GM18505 (cell line): Measurements from ENCODE around the gene CIC.
A peak's percentile ranks its signal among the peaks of the same experiment; 100 is the strongest.

Experiments
- ATAC-seq: cut with Tn5 transposase; IDR thresholded peaks from one replicate; pipeline ENCODE4 v1.9.1; 2021; ENCODE audit not compliant: unreplicated experiment
- POLR2A ChIP-seq: IDR thresholded peaks from 4 replicates; pipeline ENCODE4 v1.6.1; 2011; ENCODE audit warnings: borderline replicate concordance; ENCODE audit not compliant: insufficient read depth, insufficient read length; ENCODE audit errors: extremely low read depth

The CIC gene

GRCh38 chr19:42281827-42282762 lies 13.0 kb downstream of the CIC start:
- ATAC-seq, result no peak
- TF ChIP-seq POLR2A, result no peak

- no peak for ATAC-seq
- no peak for TF ChIP-seq POLR2A
Observed at GRCh38 chr19:42282819-42283187, 13.8 kb downstream of the CIC start.

- TF ChIP-seq POLR2A, result peak; percentile 62
- ATAC-seq, result peak; percentile 42
Observed at GRCh38 chr19:42283188-42284065, 14.4 kb downstream of the CIC start.

GRCh38 chr19:42284066-42284501 lies 15.0 kb downstream of the CIC start:
- ATAC-seq, result peak; percentile 45
- TF ChIP-seq POLR2A, result peak; percentile 14

- ATAC-seq, result no peak
- TF ChIP-seq POLR2A, result no peak
Observed at GRCh38 chr19:42284591-42285341, 15.7 kb downstream of the CIC start.

- peak; percentile 28 for TF ChIP-seq POLR2A
- ATAC-seq, result no peak
Observed at GRCh38 chr19:42285541-42285941, 16.5 kb downstream of the CIC start.

- ATAC-seq, result no peak
- no peak for TF ChIP-seq POLR2A
Observed at GRCh38 chr19:42285988-42286348, 16.9 kb downstream of the CIC start.

- TF ChIP-seq POLR2A, result no peak
- no peak for ATAC-seq
Observed at GRCh38 chr19:42286349-42287016, 17.4 kb downstream of the CIC start.

- no peak for TF ChIP-seq POLR2A
- no peak for ATAC-seq
Observed at GRCh38 chr19:42287017-42287826, 18.2 kb downstream of the CIC start.

GRCh38 chr19:42287827-42288107 lies 18.7 kb downstream of the CIC start:
- no peak for ATAC-seq

GRCh38 chr19:42288387-42288786 lies 19.3 kb downstream of the CIC start:
- no peak for ATAC-seq
- TF ChIP-seq POLR2A, result no peak

More at GRCh38 chr19:42287827-42288107, 18.7 kb downstream of the CIC start:
- TF ChIP-seq POLR2A, result no peak
